ENCODE measurements around the gene DENND1B.

The DENND1B gene, protein sequence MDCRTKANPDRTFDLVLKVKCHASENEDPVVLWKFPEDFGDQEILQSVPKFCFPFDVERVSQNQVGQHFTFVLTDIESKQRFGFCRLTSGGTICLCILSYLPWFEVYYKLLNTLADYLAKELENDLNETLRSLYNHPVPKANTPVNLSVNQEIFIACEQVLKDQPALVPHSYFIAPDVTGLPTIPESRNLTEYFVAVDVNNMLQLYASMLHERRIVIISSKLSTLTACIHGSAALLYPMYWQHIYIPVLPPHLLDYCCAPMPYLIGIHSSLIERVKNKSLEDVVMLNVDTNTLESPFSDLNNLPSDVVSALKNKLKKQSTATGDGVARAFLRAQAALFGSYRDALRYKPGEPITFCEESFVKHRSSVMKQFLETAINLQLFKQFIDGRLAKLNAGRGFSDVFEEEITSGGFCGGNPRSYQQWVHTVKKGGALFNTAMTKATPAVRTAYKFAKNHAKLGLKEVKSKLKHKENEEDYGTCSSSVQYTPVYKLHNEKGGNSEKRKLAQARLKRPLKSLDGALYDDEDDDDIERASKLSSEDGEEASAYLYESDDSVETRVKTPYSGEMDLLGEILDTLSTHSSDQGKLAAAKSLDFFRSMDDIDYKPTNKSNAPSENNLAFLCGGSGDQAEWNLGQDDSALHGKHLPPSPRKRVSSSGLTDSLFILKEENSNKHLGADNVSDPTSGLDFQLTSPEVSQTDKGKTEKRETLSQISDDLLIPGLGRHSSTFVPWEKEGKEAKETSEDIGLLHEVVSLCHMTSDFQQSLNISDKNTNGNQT

DNA sequence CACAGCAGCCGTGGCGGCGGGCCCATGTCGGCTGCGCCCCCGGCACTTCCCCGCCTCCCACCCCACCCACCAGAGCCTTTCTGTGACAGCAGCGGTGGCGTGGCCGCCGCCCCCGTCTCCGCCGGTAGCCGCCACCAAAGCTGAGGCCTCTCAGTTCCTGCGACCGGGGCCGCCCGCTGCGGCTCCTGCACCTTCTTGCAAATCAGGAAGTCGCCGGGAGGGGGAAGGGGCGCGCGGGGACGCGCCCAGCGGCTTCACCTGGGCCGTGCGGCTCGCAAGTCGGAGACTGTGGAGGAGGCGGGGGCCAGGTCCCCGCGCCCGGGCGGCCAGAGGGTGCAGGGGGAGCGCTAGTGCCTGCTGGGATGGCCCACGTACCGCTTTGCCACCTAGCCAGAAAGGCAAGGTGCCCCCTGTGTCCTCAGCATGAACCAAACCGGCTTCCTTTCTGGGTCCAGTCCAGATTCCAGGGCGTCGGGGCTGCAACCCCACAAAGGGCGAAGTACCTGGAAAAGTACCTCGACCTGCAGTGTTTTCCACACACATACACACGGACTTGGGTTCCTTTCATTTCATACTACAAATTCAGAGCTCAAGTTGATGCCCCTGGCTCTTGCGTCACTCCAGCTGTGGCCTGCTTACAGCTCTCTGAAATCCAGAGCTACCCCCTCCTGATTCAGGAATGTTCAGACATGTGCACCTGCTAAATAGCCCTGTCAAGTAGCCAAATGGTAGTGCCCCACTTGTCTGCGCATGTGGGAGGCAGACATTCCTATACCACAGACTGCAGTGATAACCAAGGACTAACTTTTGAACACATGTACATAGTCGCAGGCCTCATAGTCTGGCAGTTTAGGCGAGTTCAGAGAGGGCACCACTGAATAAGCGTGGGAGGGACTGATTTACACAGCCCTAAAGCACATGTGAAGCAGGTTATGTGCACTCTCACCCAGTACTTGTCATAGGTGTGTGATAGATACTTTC lies at the start of gene DENND1B:
Gene DENND1B (minus strand): TSS at position 199 of the 981 bp plus-strand sequence. CDS start 325 bp downstream, outside the sequence.
- DNase-seq (ENCODE audit: low read depth in 2 of 2): peak; percentile 63 to 66

DNA sequence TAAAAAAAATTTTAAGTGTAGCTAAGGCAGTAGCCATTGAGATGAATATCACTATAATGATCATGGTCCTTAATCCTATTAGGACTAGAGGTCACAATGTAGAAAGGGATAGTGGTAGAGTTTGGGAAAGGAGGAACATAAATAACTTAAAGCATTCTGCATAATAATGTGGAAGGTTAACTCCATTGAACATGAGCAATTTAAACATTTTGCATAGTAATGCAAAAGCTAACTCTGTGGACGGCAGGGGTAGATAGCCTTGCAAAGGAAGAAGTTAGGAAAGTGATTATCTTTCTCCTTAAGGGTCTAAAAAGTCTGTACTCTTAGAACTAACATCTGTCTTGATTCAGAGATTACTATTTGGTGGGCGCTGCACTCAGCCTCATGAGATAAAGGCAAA lies 39.0 kb upstream of the DENND1B start:
- DNase-seq (ENCODE audit: low read depth in 2 of 2): no peak

DNA sequence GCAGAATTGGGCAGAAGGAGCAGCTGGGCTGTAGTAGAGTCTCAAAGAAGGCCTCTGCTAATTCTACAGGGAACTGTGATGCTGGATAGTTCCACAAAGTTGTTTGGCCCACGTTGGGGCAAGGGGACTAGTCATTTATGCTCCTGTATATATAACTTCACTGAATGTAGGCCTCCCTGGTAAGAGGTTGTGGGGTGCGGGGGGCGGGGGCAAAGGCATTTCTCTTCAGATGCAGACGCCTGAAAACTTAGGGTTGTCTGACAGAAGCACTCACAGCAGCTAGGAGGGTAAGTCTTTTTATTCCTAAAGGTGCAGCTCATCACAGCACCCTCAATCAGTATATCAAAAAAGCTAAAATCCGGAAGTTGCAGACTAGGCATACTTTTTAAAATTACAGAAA lies 38.5 kb upstream of the DENND1B start:
- no peak for DNase-seq (ENCODE audit: low read depth in 2 of 2)

DNA sequence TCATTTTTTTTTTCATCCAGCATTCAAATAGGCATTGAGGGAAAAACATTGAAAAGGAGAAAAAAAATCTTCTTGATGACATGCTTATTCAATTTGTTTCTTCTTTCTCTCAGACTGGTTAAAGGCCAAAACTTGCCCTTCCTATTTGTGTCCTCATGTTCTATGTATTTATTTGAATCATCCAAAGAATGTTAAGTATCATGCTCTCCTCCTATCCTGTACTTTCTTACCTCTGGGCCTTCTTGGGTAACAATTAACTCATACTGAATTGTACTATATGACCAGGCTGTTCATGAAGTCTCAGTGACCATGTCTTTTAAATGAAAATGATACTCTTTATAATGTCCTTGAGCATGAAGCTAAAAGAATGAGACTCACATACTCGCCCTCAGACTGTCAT lies 36.5 kb upstream of the DENND1B start:
- DNase-seq (ENCODE audit: low read depth in 2 of 2): no peak

DNA sequence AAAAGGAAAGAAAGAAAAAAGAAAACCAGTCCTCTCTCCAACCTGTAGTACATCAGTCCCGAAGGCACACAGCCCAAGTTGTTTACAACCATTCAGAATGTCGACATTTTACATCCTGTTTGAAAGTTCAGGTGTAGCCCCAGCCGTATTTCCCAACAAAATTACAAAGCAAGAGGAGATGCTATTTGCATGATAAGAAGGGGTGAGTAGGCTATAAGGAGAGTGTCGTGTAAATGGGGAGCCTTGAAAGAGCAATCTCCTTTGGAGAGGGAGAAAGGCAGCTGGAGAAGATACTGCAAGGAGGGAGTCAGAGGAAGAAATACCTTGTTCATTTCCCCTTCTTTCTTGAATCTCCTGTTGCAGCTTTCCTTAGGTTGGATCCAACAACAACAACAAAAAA lies 35.5 kb upstream of the DENND1B start:
- no peak for DNase-seq (ENCODE audit: low read depth in 2 of 2)

DNA sequence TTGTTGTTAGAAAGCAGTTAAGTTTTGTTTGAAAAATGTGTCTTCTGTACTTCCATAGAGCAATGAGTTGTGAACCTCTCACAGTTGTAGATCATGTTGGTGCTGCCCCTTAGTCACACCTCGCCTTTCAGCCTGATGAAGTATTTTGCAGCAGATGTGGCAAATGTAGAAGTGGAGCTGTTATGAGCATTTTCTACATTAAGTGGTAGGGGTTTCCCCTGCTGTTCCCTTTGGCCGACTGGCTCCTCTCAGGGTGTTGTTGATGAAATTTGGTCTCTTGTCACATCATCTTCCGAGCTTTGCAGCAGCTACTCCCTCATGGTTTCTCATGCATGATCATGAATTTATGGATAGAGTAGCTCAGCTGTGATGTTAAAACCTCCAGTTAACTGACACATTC lies 33.6 kb upstream of the DENND1B start:
- no peak for DNase-seq (ENCODE audit: low read depth in 2 of 2)

DNA sequence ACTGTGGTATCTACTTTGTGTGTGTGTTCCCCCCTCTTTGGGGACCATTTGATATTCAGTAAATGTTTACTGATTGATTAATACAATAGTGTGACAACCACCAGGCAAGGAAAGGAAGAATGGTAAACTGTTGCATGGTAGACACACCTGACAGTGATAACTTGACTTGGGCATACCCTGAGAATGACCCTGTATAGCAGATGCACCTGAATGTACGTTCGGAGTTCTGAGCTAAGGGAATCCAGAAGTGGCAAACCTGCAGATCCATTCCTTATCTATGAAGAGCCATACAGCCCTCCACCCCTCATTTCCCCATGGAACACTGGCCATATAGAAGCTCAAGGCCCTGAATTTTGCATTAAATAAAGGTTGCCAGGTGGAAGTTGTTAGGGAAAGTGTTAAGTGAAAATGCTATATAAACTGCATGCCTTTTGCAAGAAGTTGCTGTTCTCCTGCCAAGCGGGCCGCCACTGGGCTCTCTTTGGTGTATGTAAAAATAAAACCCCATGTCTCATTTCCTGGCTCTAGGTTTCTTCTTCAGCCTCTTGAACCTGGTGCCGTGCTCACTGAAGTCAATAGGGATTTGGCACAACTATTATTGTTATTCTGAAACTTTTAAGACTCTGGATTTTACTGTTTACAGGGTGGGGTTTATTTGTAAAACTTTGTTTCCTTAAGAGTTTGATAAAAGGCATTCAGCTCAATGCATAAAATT lies 32.6 kb upstream of the DENND1B start:
- no peak for DNase-seq (ENCODE audit: low read depth in 2 of 2)

DNA sequence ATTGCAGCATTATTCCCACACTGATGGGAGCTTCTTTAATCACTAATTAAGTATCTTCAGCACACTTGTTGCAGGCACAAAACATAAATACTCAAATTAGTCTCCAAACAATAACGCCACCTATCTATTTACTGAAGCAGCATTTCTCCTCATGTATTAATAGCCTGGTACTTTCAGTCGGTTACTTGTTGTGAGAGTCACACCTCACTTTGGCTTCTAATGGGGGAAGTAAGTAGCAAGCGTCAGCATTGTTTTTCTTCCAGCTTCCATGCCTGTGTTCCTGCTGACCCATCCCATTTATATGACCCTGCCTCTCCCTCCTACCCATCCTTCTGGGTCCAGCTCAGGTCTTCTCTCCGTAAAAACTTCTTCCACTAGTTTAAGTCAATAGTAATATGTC lies 31.9 kb upstream of the DENND1B start:
- DNase-seq (ENCODE audit: low read depth in 2 of 2): no peak

DNA sequence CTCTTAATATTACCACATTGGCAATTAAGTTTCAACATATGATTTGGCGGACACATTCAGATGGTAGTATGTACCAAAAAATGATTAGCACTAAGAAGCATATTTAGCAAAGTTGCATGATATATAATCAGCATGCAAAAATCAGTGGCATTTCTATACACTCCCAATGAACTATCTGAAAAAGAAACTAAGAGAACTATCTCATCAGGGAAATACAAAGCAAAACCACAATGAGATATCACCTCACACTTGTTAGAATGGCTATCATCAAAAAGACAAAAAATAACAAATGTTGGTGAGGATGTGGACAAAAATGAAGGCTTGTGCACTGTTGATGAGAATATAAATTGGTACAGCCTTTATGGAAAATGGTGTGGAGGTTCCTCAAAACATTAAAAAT lies 31.4 kb upstream of the DENND1B start:
- DNase-seq (ENCODE audit: low read depth in 2 of 2): no peak

DNA sequence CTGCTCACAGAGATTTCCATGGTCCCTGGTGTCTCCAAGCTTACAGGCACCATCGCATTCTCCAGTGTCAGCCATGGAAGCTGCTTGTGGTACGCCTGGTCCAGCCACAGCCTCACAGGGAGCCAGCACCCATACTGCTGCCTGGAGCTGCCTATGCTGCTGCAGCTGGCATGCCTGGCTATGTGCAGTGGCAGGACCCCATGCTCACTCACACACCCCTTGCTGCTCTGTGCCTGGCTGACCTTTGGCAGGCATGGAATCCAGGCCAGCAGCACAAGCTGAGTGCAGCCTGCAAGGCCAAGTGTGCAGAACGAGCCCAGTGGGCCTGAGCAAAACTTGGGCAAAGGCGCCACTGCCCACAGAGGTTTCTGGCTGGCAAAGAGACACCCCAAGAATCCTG lies 26.4 kb upstream of the DENND1B start:
- no peak for DNase-seq (ENCODE audit: low read depth in 2 of 2)

- DNase-seq (ENCODE audit: low read depth in 2 of 2): no peak
These were observed 25.8 kb upstream of the DENND1B start for GRCh38 chr1:197801111-197801482.

DNA sequence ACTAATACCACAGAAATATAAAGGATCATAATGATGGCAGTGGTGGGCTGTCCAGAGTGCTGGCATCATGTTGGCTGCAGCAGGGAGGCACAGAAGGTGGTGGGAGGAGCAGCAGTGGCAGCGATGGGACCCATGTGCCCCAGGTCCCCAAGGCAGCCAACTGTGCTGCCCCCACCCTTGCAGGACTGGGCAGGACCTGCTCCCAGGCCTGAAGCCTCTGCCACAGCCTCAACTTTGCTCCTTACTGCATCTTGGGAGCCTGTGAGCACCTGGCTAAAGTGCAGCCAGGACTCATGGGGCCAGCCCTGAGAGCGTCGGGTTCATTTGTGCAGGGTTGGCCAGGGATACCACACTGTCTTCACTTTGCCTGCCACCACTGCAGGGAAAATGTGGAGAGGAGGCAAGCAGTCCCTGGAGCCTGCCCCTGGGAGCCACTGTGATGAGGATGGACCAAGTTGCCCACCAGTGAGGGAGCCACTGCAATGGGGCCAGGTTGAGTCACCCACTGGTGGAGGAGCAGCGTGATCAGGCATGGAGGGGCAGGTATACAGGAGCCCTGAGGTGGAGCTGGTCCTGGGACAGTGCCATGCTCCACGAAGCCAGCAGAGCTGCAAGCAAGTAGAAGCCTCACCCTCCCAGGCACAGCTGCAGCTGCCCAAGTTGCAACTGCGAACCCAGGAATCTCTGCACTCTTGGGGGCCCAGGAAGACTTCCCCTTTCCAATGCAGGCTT lies 25.3 kb upstream of the DENND1B start:
- no peak for DNase-seq (ENCODE audit: low read depth in 2 of 2)

- DNase-seq (ENCODE audit: low read depth in 2 of 2): no peak
These were observed 24.0 kb upstream of the DENND1B start for GRCh38 chr1:197799271-197799670.

DNA sequence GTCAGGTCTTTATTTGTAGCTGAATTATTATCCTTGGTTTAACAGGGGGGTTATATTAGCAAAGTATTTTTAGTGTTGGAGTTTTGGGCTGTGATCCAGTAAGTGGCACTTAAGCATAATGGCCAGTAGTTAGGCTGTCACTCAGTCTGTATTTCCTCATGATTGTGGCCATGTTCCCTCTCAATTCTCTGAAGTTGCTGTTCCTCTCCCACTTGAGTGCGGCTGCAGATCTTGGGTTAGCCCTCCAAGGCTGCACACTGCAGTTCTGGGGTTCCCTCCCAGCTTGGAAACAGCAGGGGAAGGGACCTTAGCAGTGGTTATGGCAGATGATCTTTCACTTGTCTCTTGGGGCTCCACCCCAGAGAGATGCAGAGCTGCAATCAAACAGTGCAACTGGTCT lies 23.2 kb upstream of the DENND1B start:
- DNase-seq (ENCODE audit: low read depth in 2 of 2): no peak

DNA sequence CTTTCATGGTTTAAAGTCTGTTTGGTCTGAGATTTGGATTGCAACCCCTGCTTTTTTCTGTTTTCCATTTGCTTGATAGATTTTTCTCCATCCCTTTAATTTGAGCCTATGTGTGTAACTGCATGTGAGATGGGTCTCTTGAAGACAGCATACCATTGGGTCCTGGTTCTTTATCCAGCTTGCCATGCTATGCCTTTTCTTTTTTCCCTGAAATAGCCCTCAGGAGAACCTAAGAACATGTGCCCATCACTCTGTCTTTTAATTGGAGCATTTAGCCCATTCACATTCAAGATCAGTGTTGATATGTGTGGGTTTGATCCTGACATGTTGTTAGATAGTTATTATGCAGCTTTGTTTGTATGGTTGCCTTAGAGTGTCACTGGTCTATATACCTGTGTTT lies 21.7 kb upstream of the DENND1B start:
- no peak for DNase-seq (ENCODE audit: low read depth in 2 of 2)

DNA sequence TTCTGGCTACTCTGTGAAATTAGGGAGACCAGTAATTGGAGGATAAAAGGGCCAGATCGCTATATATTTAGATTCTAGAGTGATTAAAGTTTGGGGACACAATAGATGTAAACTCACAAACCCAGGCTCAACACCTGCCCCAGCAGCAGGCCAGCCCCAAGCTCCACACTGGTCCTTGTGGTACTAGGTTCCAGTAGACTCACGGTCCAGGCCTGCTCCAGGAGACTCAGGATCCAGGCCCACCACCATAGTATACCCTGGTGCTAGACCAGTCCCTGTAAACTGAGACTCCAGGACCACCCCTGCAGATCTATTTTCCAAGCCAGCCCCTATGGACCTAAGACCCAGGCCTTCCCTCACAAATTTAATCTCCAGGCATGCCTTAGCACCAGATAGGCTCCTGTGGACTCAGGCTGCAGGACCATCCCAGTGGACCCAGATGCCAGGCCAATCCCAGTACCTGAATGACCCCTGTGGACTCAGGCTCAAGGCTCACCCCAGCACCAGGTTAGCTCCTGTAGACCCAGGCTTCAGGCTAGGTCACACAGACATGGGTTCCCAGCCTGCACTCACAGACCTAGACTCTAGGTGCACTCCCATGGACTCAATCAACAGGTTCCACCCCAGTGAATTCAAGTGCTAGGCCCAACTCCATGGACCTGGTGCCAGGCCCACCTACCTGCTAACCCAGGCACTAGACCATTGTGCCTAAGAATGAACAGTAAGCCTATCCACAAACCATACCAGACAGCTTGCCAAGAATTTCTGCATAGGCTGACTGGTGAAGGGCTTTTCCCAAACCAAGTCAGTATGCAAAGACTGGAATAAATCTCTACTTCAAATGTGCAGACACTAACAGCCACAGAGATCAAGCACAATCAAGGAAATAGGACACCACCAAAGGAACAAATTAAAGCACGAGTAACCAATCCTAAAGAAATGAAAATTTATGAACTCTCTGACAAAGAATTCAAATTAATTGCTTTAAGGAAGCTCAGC lies 13.8 kb upstream of the DENND1B start:
- no peak for DNase-seq (ENCODE audit: low read depth in 2 of 2)

- no peak for DNase-seq (ENCODE audit: low read depth in 2 of 2)
These were observed 12.6 kb upstream of the DENND1B start for GRCh38 chr1:197787623-197788536.

DNA sequence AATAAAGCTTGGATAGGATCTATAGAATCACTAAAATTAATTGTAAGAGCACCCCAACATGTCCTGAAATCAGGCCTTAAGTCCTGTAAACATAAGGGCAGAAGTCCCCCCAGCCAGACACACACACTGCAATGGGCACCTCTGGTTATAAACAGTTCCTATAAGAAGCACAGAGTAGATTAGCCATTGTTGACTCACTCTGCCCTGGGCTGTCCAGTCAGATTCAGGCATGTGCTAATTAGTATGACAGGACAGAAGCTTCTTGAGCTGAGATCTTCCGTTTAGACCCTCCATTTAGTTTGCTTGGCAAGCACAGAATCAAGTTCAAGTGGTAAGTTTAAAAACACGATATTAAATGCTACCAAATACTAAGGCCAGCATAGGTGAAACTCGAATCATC lies 11.8 kb upstream of the DENND1B start:
- no peak for DNase-seq (ENCODE audit: low read depth in 2 of 2)

Data from stimulated activated CD4-positive, alpha-beta T cell treated with anti-CD3 and anti-CD28 coated beads, Interleukin-4, amount 100 ng/mL, for 48 hours (primary cell).